Activated B cell treated with CpG ODN at 0.5 μM for 24 hours (primary cell): ENCODE measurements around the gene KDM3B. TPM values are rescaled to one million over a fixed set of nuclear protein-coding genes. Genes with fewer than 3 reads are reported as not detected.

Experiments used
- ATAC-seq: fragments of 200-7000 bp; cut with Tn5 transposase; one replicate; pipeline ENCODE4 v1.10.0; 2021; ENCODE audit warnings: low read depth, mild to moderate bottlenecking, moderate library complexity
- CTCF ChIA-PET: fragments of 350-600 bp; sonication (Branson Sonifier 250); formaldehyde crosslinking; loops from one replicate; lab custom pipeline; 2021; ENCODE audit warnings: antibody characterized with exemption; lab: Charles Lee
- POLR2A ChIA-PET: fragments of 350-600 bp; sonication (Branson Sonifier 250); formaldehyde crosslinking; loops from one replicate; lab custom pipeline; 2021; ENCODE audit warnings: antibody characterized with exemption; lab: Charles Lee
- DNase-seq: peaks from one replicate; pipeline ENCODE4 v3.0.0; 2022
- H3K27ac Mint-ChIP-seq: one replicate; pipeline ENCODE4 v1.8.0; 2020; ENCODE audit warnings: mixed read lengths
- H3K27me3 Mint-ChIP-seq: one replicate; pipeline ENCODE4 v1.8.0; 2021; ENCODE audit warnings: mixed read lengths
- H3K36me3 Mint-ChIP-seq: one replicate; pipeline ENCODE4 v1.8.0; 2021; ENCODE audit warnings: low read depth, mixed read lengths
- H3K4me1 Mint-ChIP-seq: one replicate; pipeline ENCODE4 v1.8.0; 2021; ENCODE audit warnings: mixed read lengths
- H3K4me3 Mint-ChIP-seq: one replicate; pipeline ENCODE4 v1.8.0; 2020; ENCODE audit warnings: mild to moderate bottlenecking, mixed read lengths
- H3K9me3 Mint-ChIP-seq: one replicate; pipeline ENCODE4 v1.8.0; 2020; ENCODE audit warnings: mixed read lengths
- CTCF ChIP-seq: fragments of 200-600 bp; IDR thresholded peaks from one replicate; pipeline ENCODE4 v1.8.0; 2022; ENCODE audit warnings: antibody characterized with exemption, mild to moderate bottlenecking
- intact Hi-C: fragments of 100-400 bp; cut with micrococcal nuclease; formaldehyde crosslinking; loops from one replicate; pipeline ENCODE4 v1.15.1; 2024
- total RNA-seq: library from RNA; stranded (reverse); gene quantifications from 2 replicates; pipeline ENCODE4 v1.2.3, GENCODE V29; 2022

KDM3B gene
- total RNA-seq, 1 donor from 2014 or later, result 94.0 TPM

- ChIA-PET CTCF (interaction anchor here (7.8 kb wide), 1 partner anchor 13 kb away, joined by 134 read pairs; the partner anchor contains the start of gene KDM3B), POLR2A (interaction anchor here (1.5 to 13.1 kb wide), 2 partner anchors 12 to 585 kb away, joined by 8 to 322 read pairs; partner anchors contain the start of genes HNRNPA0 and KDM3B)
- Mint-ChIP-seq H3K27me3 (no peaks in the 10 kb centered on the region), H3K4me3 (peak overlapping the region; percentile 90), H3K36me3 (peaks cover 33% of the 10 kb centered on the region), H3K4me1 (peaks cover 37% of the 10 kb centered on the region), H3K9me3 (no peaks in the 10 kb centered on the region), H3K27ac (peak overlapping the region; percentile 94)
- intact Hi-C loops, result loop anchor here (2.0 to 10.0 kb wide), 3 partner anchors 455 to 858 kb away; partner anchors contain the start of genes HNRNPA0, PKD2L2 and SIL1
- DNase-seq (no peak), ATAC-seq (no peak)
- no peak for TF ChIP-seq CTCF
These were observed 13.0 kb upstream of the KDM3B start for GRCh38 chr5:138339464-138339863.

- ATAC-seq, result no peak
- POLR2A ChIA-PET, result interaction anchor here (13.1 kb wide), 1 partner anchor 11 kb away, joined by 322 read pairs; the partner anchor contains the start of gene KDM3B
These were observed 12.5 kb upstream of the KDM3B start for GRCh38 chr5:138340008-138340407.

GRCh38 chr5:138344887-138345622 is 7.4 kb upstream of the KDM3B start:
- POLR2A ChIA-PET, result no interaction called here
- DNase-seq, result no peak
- TF ChIP-seq CTCF, result no peak
- peaks cover 72% of the 10 kb centered on the region for H3K36me3 Mint-ChIP-seq
- no peak overlapping the region for H3K4me3 Mint-ChIP-seq
- CTCF ChIA-PET, result no interaction called here
- H3K4me1 Mint-ChIP-seq, result peaks cover 15% of the 10 kb centered on the region
- no peak overlapping the region for H3K27ac Mint-ChIP-seq
- H3K9me3 Mint-ChIP-seq, result no peaks in the 10 kb centered on the region
- ATAC-seq, result no peak
- H3K27me3 Mint-ChIP-seq, result no peaks in the 10 kb centered on the region
- intact Hi-C loops, result no loop called here

More at GRCh38 chr5:138340008-138340407, 12.5 kb upstream of the KDM3B start:
- intact Hi-C loops, result no loop called here
- CTCF ChIA-PET, result interaction anchor here (7.8 kb wide), 1 partner anchor 12 kb away, joined by 134 read pairs; the partner anchor contains the start of gene KDM3B
- no peak for TF ChIP-seq CTCF
- Mint-ChIP-seq H3K36me3 (peaks cover 38% of the 10 kb centered on the region), H3K27me3 (no peaks in the 10 kb centered on the region), H3K27ac (peak overlapping the region; percentile 94), H3K4me3 (peak overlapping the region; percentile 90), H3K4me1 (peaks cover 37% of the 10 kb centered on the region), H3K9me3 (no peaks in the 10 kb centered on the region)
- DNase-seq, result no peak

- intact Hi-C loops, result no loop called here
These were observed 5.6 kb upstream of the KDM3B start for GRCh38 chr5:138346889-138347288.

More at GRCh38 chr5:138346889-138347288, 5.6 kb upstream of the KDM3B start:
- H3K4me1 Mint-ChIP-seq, result peaks cover 13% of the 10 kb centered on the region
- H3K36me3 Mint-ChIP-seq, result peaks cover 60% of the 10 kb centered on the region
- peaks cover 2% of the 10 kb centered on the region for H3K9me3 Mint-ChIP-seq
- DNase-seq, result no peak
- ChIA-PET POLR2A (interaction anchor here (11.1 kb wide), 1 partner anchor 10 kb away, joined by 322 read pairs; the partner anchor contains the start of genes CDC25C and FAM53C), CTCF (no interaction called here)
- no peak overlapping the region for H3K4me3 Mint-ChIP-seq
- TF ChIP-seq CTCF, result no peak
- no peak overlapping the region for H3K27ac Mint-ChIP-seq
- no peaks in the 10 kb centered on the region for H3K27me3 Mint-ChIP-seq
- ATAC-seq, result no peak
